Left ventricle myocardium inferior (tissue), 1 donor: Measurements from ENCODE around the gene KDM5C. TPM values are rescaled to one million over a fixed set of nuclear protein-coding genes. Genes with fewer than 3 reads are reported as not detected.

ENCODE experiments used
- DNase-seq: peaks from one replicate; pipeline ENCODE4 v3.0.0-alpha.2; 2020
- H3K27ac ChIP-seq: fragments of 200-600 bp; replicated peaks from 2 replicates; pipeline ENCODE4 v1.8.0; 2021
- H3K27me3 ChIP-seq: fragments of 200-600 bp; 2 replicates; pipeline ENCODE4 v1.8.0; 2021; ENCODE audit warnings: low read depth
- H3K36me3 ChIP-seq: fragments of 200-600 bp; 2 replicates; pipeline ENCODE4 v1.8.0; 2021
- H3K4me1 ChIP-seq: fragments of 200-600 bp; 2 replicates; pipeline ENCODE4 v1.8.0; 2021
- H3K4me3 ChIP-seq: fragments of 200-600 bp; 2 replicates; pipeline ENCODE4 v1.8.0; 2021; ENCODE audit warnings: mild to moderate bottlenecking, moderate library complexity
- H3K9me3 ChIP-seq: fragments of 200-600 bp; replicated peaks from 2 replicates; pipeline ENCODE4 v1.8.0; 2021
- CTCF ChIP-seq: fragments of 200-600 bp; IDR thresholded peaks from 2 replicates; pipeline ENCODE4 v1.8.0; 2021; ENCODE audit warnings: antibody characterized with exemption, mild to moderate bottlenecking, borderline replicate concordance
- intact Hi-C: fragments of 100-400 bp; cut with micrococcal nuclease; formaldehyde crosslinking; loops from one replicate; pipeline ENCODE4 v1.11.0; 2022
- long read RNA-seq: library from polyadenylated mRNA; unstranded; transcript quantifications from one replicate; pipeline ENCODE4 v2.0.0, GENCODE V29; 2021
- total RNA-seq: library from RNA; stranded (reverse); fragmentation: NEBNext Ultra II Directional; extraction: Animal tissue kit (Norgen Biotek cat#: 25700); gene quantifications from one replicate; pipeline ENCODE4 v1.2.1, GENCODE V29; 2021
- donor health status: DM: no; HTN: yes; CAD: no; lungs with severe emphysema.

The KDM5C gene
- total RNA-seq, result 35.6 TPM
- long read RNA-seq, partial matches to known transcripts, result 11 of 19 reads
- long read RNA-seq, other reads (novel, unspliced or antisense), result 8 of 19 reads

- Histone ChIP-seq H3K27me3 (no peaks in the 10 kb centered on the region), H3K4me3 (peak within 1 kb of the TSS; percentile 90), H3K4me1 (peaks cover 40% of the 10 kb centered on the region), H3K27ac (peak within 1 kb of the TSS; percentile 93), H3K36me3 (peaks cover 5% of the 10 kb centered on the region), H3K9me3 (no peaks in the 10 kb centered on the region)
- intact Hi-C loops, result no loop called here
- peak; percentile 86 for DNase-seq
- no peak for TF ChIP-seq CTCF
Measured at GRCh38 chrX:53224860-53225797, at the start of gene KDM5C. KDM5C (minus strand) TSS chrX:53225207; CDS start chrX:53224889, 318 bp downstream.

- H3K27ac ChIP-seq, result no peak overlapping the region
- no peaks in the 10 kb centered on the region for H3K9me3 ChIP-seq
- TF ChIP-seq CTCF, result no peak
- H3K4me1 ChIP-seq, result no peaks in the 10 kb centered on the region
- no peaks in the 10 kb centered on the region for H3K27me3 ChIP-seq
- intact Hi-C loops, result no loop called here
- no peak for DNase-seq
- no peaks in the 10 kb centered on the region for H3K36me3 ChIP-seq
- H3K4me3 ChIP-seq, result no peak overlapping the region
Measured at GRCh38 chrX:53272808-53273337, 47.9 kb upstream of the KDM5C start.

- H3K4me3 ChIP-seq, result no peak overlapping the region
- intact Hi-C loops, result no loop called here
- H3K9me3 ChIP-seq, result no peaks in the 10 kb centered on the region
- no peak for DNase-seq
- H3K36me3 ChIP-seq, result no peaks in the 10 kb centered on the region
- H3K27ac ChIP-seq, result no peak overlapping the region
- no peaks in the 10 kb centered on the region for H3K4me1 ChIP-seq
- no peaks in the 10 kb centered on the region for H3K27me3 ChIP-seq
- no peak for TF ChIP-seq CTCF
Measured at GRCh38 chrX:53269536-53270107, 44.6 kb upstream of the KDM5C start.

GRCh38 chrX:53268173-53268572 lies 43.2 kb upstream of the KDM5C start:
- no peak for TF ChIP-seq CTCF
- intact Hi-C loops, result no loop called here
- H3K4me3 ChIP-seq, result no peak overlapping the region
- H3K9me3 ChIP-seq, result no peaks in the 10 kb centered on the region
- no peaks in the 10 kb centered on the region for H3K36me3 ChIP-seq
- H3K27ac ChIP-seq, result no peak overlapping the region
- DNase-seq, result no peak
- H3K4me1 ChIP-seq, result no peaks in the 10 kb centered on the region
- H3K27me3 ChIP-seq, result no peaks in the 10 kb centered on the region

- no peak for TF ChIP-seq CTCF
- H3K27ac ChIP-seq, result no peak overlapping the region
- no peaks in the 10 kb centered on the region for H3K9me3 ChIP-seq
- H3K4me3 ChIP-seq, result no peak overlapping the region
- intact Hi-C loops, result no loop called here
- H3K27me3 ChIP-seq, result no peaks in the 10 kb centered on the region
- H3K36me3 ChIP-seq, result no peaks in the 10 kb centered on the region
- H3K4me1 ChIP-seq, result no peaks in the 10 kb centered on the region
- no peak for DNase-seq
Measured at GRCh38 chrX:53266914-53267313, 41.9 kb upstream of the KDM5C start.
